ENCODE results near the gene ADCY3.

DNA sequence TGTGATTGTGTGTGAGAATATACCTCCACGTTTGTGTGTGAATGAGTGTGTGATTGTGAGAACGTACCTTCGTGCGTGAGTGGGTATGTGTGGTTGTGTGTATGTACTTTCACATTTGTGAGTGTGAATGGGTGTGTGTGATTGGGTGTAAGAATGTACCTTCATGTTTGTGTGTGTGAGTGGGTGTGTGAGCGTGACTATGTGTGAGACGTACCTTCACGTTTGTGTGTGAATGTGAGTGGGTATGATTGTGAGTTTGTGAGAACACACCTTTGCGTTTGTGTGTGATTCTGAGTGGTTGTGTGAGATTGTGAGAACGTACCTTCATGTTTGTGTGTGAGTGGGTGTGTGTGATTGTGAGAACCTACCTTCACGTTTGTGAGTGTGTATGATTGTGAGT is 5.8 kb upstream of the ADCY3 start:
- TF ChIP-seq POLR2A (IDR thresholded peaks at IDR 0.05), result no peak
- TF ChIP-seq, protein P1, sequence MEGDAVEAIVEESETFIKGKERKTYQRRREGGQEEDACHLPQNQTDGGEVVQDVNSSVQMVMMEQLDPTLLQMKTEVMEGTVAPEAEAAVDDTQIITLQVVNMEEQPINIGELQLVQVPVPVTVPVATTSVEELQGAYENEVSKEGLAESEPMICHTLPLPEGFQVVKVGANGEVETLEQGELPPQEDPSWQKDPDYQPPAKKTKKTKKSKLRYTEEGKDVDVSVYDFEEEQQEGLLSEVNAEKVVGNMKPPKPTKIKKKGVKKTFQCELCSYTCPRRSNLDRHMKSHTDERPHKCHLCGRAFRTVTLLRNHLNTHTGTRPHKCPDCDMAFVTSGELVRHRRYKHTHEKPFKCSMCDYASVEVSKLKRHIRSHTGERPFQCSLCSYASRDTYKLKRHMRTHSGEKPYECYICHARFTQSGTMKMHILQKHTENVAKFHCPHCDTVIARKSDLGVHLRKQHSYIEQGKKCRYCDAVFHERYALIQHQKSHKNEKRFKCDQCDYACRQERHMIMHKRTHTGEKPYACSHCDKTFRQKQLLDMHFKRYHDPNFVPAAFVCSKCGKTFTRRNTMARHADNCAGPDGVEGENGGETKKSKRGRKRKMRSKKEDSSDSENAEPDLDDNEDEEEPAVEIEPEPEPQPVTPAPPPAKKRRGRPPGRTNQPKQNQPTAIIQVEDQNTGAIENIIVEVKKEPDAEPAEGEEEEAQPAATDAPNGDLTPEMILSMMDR (IDR thresholded peaks at IDR 0.05), result no peak
